ENCODE results near the gene CCDC18. TPM values are rescaled to one million over a fixed set of nuclear protein-coding genes. Genes with fewer than 3 reads are reported as not detected.
A peak's percentile ranks its signal among the peaks of the same experiment; 100 is the strongest.

CCDC18 gene
- total and polyA plus RNA-seq, 10 donors: 9.0 to 18.2 (median 11.2) TPM

DNA sequence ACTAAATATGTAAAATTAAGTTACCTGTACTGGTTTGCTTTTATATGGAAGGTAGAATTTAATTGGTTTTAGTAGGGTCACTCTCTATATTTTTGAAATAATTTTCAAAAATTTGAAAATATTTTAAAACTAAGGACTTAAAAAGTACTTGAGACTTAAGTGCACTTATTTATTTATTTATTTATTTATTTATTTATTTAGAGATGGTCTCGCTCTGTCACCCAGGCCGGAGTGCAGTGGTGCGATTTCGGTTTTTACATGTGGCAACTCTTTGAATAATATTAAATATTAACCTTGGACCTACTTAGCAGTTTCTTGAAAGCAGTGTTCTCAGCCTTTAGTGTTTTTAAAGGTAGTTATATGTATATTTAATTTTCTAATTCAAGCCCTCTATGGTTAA lies 36.8 kb upstream of the CCDC18 start:
- no peaks in the 10 kb centered on the region for H3K27me3 ChIP-seq (replicated peaks in 1 of 7)
- no peak for DNase-seq
- H3K36me3 ChIP-seq: peaks cover 0 to 40% (median 9%) of the 10 kb centered on the region in 6 donors
- TF ChIP-seq POLR2A (IDR thresholded peaks at IDR 0.05): no peak
- peaks cover 0 to 5% (median 0%) of the 10 kb centered on the region in 6 donors for H3K4me1 ChIP-seq
- no peaks in the 10 kb centered on the region for H3K9me3 ChIP-seq
- H3K4me3 ChIP-seq: no peak overlapping the region
- no peak overlapping the region for H3K27ac ChIP-seq
- 97 to 99% (median 98%) methylated on average over 4 of the region's 4 CpGs for WGBS, 5 donors
- intact Hi-C loops (cut with DNase I; ENCODE audit: low total_unique reads): no loop called here

DNA sequence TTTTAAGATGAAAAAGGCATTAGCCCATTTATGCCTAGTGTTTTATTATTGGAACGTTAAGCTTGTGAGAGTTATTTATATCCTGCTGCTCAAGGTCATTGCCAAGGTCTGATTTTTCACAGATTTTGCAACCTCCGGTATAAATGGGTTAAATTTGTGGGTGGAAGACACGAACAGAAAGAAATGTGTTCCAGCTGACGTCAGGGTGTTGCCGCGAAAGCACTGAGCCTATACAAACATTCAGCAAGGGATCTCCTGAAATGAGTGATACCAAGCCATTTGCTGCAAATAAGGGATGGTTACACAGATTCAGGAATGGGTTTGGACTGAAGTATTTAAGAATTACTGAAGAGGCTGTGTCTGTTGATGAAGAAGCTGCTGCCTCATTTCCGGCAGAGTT lies 32.5 kb upstream of the CCDC18 start:
- peaks cover 0 to 58% (median 24%) of the 10 kb centered on the region in 6 donors for H3K36me3 ChIP-seq
- H3K27me3 ChIP-seq (replicated peaks in 1 of 7): no peaks in the 10 kb centered on the region
- intact Hi-C loops (cut with DNase I; ENCODE audit: low total_unique reads): no loop called here
- no peaks in the 10 kb centered on the region for H3K9me3 ChIP-seq
- H3K4me1 ChIP-seq: peaks cover 0 to 5% (median 0%) of the 10 kb centered on the region in 6 donors
- no peak for DNase-seq
- no peak overlapping the region for H3K4me3 ChIP-seq
- TF ChIP-seq, protein P1, sequence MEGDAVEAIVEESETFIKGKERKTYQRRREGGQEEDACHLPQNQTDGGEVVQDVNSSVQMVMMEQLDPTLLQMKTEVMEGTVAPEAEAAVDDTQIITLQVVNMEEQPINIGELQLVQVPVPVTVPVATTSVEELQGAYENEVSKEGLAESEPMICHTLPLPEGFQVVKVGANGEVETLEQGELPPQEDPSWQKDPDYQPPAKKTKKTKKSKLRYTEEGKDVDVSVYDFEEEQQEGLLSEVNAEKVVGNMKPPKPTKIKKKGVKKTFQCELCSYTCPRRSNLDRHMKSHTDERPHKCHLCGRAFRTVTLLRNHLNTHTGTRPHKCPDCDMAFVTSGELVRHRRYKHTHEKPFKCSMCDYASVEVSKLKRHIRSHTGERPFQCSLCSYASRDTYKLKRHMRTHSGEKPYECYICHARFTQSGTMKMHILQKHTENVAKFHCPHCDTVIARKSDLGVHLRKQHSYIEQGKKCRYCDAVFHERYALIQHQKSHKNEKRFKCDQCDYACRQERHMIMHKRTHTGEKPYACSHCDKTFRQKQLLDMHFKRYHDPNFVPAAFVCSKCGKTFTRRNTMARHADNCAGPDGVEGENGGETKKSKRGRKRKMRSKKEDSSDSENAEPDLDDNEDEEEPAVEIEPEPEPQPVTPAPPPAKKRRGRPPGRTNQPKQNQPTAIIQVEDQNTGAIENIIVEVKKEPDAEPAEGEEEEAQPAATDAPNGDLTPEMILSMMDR (IDR thresholded peaks at IDR 0.05 in 8 of 11, conservative IDR thresholded peaks at IDR 0.05 in 3 of 11): no peak
- no peak for TF ChIP-seq POLR2A (IDR thresholded peaks at IDR 0.05)
- peak in 1 of 3 donors; percentile 36 for TF ChIP-seq POLR2AphosphoS5 (IDR thresholded peaks at IDR 0.05)
- H3K27ac ChIP-seq: peak overlapping the region in 1 of 8 donors; percentile 9
- 49 to 73% (median 61%) methylated on average over 7 of the region's 7 CpGs for WGBS, 5 donors

DNA sequence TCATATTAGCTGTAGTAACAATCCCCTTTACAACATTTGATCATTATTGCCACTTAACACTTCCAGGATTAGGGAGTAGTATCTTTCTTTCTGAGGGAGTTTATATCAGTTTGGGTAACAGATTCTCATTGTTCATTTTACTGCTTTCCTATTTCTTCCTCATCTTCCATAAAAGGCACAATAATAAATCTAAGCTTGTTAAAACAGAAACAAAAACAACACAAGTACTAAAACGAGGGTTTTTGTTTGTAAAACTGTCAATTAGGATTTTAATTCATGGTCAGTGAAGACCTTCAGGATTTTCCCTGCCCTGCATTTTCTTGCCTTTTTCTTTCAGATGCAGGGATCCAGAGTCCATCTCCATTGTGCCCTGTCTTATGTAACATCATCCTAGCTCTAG lies 29.8 kb upstream of the CCDC18 start:
- H3K4me3 ChIP-seq: no peak overlapping the region
- TF ChIP-seq POLR2AphosphoS5 (IDR thresholded peaks at IDR 0.05): no peak
- TF ChIP-seq, protein P1 (IDR thresholded peaks at IDR 0.05 in 8 of 11, conservative IDR thresholded peaks at IDR 0.05 in 3 of 11): no peak
- TF ChIP-seq POLR2A (IDR thresholded peaks at IDR 0.05): no peak
- WGBS, 5 donors: 31 to 77% (median 47%) methylated on average over 1 of the region's 1 CpG
- intact Hi-C loops (cut with DNase I; ENCODE audit: low total_unique reads): no loop called here
- no peak for DNase-seq
- peaks cover 0 to 8% (median 3%) of the 10 kb centered on the region in 6 donors for H3K4me1 ChIP-seq
- H3K36me3 ChIP-seq: peaks cover 0 to 85% (median 36%) of the 10 kb centered on the region in 6 donors
- no peak overlapping the region for H3K27ac ChIP-seq
- H3K27me3 ChIP-seq (replicated peaks in 1 of 7): no peaks in the 10 kb centered on the region
- H3K9me3 ChIP-seq: no peaks in the 10 kb centered on the region

GRCh38 chr1:93151474-93151873 lies 29.1 kb upstream of the CCDC18 start:
- no peak overlapping the region for H3K4me3 ChIP-seq
- no peak for DNase-seq
- no peak for TF ChIP-seq POLR2A (IDR thresholded peaks at IDR 0.05)
- TF ChIP-seq, protein P1 (IDR thresholded peaks at IDR 0.05 in 8 of 11, conservative IDR thresholded peaks at IDR 0.05 in 3 of 11): no peak
- TF ChIP-seq POLR2AphosphoS5 (IDR thresholded peaks at IDR 0.05): no peak
- no peaks in the 10 kb centered on the region for H3K27me3 ChIP-seq (replicated peaks in 1 of 7)
- intact Hi-C loops (cut with DNase I; ENCODE audit: low total_unique reads): no loop called here
- H3K9me3 ChIP-seq: no peaks in the 10 kb centered on the region
- H3K27ac ChIP-seq: no peak overlapping the region
- peaks cover 0 to 10% (median 4%) of the 10 kb centered on the region in 6 donors for H3K4me1 ChIP-seq
- peaks cover 0 to 93% (median 39%) of the 10 kb centered on the region in 6 donors for H3K36me3 ChIP-seq

GRCh38 chr1:93152835-93153234 lies 27.7 kb upstream of the CCDC18 start:
- intact Hi-C loops (cut with DNase I; ENCODE audit: low total_unique reads): no loop called here
- no peak overlapping the region for H3K4me3 ChIP-seq
- 80 to 92% (median 87%) methylated on average over 2 of the region's 2 CpGs for WGBS, 5 donors
- peaks cover 0 to 100% (median 51%) of the 10 kb centered on the region in 6 donors for H3K36me3 ChIP-seq
- TF ChIP-seq, protein P1 (IDR thresholded peaks at IDR 0.05 in 8 of 11, conservative IDR thresholded peaks at IDR 0.05 in 3 of 11): no peak
- TF ChIP-seq POLR2A (IDR thresholded peaks at IDR 0.05): no peak
- TF ChIP-seq POLR2AphosphoS5 (IDR thresholded peaks at IDR 0.05): no peak
- H3K27me3 ChIP-seq (replicated peaks in 1 of 7): no peaks in the 10 kb centered on the region
- peaks cover 0 to 9% (median 3%) of the 10 kb centered on the region in 6 donors for H3K4me1 ChIP-seq
- no peak for DNase-seq
- no peak overlapping the region for H3K27ac ChIP-seq
- H3K9me3 ChIP-seq: no peaks in the 10 kb centered on the region

Data from spleen (tissue), 11 donors.